HG03066 (cell line): Measurements from ENCODE around the gene PANX1.
A peak's percentile ranks its signal among the peaks of the same experiment; 100 is the strongest.

Experiments used
- ATAC-seq: cut with Tn5 transposase; IDR thresholded peaks from one replicate; pipeline ENCODE4 v1.9.1; 2021; ENCODE audit warnings: low read depth; ENCODE audit not compliant: unreplicated experiment

PANX1 gene

DNA sequence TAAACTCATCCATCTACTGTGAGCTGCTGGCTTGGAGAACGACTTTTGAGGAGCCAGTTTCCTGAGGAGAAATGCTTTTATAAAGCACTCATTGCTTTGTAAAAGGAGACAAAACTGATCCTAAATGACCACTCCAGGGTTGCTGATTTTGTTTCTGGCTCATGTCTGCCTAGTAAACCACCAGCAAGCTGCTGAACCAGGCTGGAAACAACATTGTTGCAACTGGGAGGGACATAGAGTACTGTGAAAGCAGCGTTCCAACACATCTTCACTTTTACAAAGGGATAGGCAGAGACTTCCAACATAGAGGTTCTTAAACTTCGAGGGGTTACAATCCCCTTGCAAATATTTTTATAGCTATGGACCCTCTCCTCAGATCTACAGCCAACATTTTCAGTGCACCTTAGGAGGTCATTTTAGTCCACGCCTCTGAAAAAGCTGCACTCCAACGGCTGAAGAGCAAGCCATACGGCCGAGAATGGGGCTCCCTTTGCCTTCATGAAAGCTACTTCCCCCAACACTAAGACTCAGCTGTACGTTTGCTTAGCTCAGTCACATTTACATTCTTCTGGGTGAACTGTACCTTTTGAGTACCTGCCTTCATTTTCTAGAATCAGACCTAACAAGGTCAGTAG is 54.7 kb downstream of the PANX1 start:
- ATAC-seq, result no peak

DNA sequence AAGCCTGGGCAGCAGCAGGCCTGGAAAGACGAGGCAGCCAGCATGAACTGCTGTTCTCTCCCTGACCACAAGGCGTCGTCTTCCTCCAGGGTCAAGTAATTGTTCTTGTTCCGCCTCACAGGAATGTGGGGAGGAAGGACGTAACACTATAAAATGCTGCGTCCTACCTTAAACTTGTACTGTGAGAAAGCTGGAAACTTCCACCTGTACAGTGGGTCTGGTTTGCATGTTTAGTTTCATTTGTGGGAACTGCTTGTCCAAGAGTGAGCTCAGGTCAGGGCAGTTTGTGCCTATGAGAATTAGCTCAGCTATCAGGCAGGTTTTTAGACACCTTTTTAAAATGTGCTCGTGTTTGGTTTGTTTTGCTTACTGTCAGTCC is 55.2 kb downstream of the PANX1 start:
- peak; percentile 51 for ATAC-seq

DNA sequence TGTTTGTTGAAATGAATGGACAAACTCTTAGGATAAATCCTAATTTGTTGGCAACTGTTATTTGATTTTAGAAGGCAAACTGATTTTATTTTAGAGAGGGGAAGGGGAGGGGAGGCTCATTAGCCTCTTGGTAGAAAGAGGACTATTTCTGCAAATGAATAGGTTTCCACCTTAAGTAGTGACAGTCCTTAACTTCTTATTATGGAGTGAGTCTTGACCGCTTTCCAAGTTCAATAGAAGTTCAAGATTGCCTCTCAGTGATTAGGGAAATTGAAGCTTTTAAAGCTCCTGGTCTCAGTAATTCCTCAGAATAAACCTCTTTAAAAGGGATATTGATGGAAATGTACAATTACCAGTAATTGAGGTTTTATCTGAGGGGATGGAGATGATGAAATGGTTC is 55.7 kb downstream of the PANX1 start:
- ATAC-seq, result no peak

DNA sequence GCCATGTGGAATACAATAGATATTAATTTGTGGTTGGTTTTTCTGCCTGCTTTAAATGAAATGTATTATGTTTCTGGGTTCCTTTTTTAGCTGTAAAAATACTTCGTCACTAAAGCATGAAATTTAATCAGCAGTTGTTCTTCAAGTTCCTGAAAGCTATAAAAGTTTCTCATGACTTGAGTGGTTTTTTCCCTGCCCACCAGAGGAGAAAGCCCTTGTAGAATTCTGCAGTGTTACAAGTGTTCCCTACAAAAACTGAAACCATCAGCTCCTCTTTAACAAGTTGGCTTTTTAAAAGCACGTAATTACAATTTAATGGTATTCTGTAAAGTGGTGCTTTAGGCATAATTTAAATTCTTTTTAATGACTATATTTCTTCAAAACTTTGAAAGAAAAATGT is 56.2 kb downstream of the PANX1 start:
- ATAC-seq, result no peak

DNA sequence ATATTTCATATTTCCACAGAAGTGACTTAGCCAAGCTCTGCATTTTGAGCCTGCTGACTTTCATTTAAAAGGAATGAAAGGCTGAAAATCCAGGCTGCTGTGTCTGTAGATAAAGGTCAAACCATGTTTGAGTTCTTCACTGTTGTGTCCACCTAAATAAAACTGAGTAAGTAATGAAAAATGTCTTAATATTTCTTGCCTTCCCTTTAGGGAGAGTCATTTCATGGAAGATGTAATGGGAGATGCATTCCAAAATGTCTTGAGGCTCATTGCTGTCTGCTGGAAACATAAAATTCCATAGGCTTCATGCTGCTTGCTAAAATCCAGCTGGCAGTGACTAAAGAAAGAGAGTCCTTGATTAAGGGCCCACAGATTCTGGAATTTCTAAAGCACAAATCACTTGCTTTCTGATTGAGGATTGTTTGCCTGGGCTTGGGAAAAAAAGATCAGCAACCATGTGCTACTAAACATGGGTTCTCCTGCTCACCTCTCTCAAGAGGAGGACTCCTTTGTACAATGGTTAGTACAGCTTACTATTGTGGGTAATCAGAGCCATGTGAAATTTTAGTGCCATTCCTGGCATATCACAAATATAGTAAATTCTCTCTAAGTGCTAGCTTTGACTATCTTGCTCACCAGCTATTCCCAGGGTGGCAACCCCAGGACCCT is 56.9 kb downstream of the PANX1 start:
- no peak for ATAC-seq

DNA sequence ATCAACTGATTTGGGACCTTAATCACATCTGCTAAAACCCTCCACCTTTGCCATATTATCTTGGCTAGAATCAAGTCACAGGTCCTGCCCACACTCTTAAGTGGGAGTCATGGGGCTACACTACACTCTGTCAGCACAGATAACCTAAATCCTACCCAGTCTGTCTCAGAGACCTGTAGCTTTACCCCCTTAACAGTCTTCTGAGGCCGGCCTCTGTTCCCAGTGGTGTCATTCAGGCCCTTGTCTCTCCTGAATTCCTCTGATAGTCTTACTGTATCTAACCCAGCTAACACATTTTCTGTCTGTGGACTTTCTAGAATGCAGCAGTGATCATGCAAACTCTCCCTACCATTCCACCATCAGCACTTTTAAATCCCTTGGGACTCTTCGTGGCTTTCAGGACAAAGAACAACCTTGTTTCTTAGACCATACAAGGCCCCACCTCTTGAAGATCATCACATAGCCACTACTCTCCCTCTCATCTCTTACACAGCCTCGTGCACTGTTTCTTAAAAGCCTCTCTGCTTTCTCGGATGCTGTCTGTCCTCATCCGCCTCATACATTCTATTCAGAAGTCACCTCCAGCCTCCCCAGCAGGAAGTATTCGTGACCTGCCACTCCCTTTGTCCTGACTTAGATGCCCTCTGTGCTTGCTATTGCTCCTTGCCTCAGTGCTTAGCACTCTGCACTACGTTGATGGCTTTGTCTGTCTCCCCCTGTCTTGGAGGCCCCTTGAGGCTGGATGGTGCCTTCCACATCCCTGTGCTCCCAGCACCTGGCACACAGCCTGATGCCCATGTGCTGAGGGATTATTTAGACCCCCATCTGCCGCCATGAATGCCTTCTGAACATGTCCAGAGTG is 57.9 kb downstream of the PANX1 start:
- ATAC-seq, result no peak

DNA sequence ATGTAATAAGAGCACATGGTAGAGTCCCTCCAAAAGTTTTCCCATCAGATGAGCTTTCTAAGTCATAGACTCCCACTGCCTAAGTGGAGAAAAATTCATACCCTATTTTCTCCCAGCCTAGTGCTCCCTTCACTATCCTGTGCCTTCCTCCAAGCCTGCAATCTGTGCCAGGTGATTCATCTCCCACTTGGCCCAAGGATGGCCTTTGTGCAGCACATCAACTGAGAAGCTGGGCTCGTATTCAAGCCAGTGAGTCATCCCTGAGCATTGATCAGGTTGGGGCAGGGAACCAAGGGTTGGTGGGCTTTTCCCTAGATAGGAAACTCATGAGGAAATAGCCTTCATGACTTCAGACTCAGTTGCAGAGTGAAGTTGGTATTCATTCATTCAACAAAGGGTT is 64.6 kb downstream of the PANX1 start:
- ATAC-seq, result no peak

DNA sequence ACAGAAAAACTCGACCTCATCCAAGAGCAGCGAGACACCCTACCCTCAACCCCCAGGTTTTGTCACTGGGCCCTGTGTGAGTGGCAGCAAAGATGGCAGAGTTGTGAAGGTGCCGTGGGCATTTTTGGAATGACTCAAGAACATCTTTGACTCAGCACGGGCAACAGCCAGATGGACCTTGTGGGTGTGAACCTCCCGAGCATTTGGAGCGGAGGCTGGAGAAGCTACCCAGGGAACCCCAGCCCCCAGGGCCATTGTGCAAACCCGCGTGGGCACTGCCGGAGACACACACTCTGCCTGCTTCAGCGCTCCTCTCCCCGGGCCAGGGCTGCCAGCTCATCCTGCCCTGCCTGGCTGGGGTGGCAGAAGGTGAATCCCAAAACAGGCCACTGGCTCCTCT is 66.1 kb downstream of the PANX1 start:
- ATAC-seq, result no peak

DNA sequence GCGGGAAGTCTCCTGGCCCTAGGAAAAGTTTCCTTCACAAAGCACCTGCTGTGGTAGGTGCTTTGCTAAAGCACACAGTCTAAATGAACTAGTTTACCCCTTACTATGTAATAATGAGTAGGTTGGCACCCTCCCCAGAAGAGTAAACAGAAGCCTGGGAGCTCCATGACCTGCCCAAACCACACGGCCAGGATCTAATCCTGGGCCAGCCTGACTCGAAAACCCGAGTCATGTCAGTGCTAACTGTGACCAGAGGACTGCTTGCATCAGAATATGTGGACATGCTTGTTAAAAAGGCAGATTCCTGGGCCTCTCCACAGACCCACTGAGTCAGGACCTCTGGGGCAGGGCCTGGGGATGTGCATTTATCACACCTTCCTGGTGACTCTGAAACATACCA is 67.7 kb downstream of the PANX1 start:
- ATAC-seq, result no peak

DNA sequence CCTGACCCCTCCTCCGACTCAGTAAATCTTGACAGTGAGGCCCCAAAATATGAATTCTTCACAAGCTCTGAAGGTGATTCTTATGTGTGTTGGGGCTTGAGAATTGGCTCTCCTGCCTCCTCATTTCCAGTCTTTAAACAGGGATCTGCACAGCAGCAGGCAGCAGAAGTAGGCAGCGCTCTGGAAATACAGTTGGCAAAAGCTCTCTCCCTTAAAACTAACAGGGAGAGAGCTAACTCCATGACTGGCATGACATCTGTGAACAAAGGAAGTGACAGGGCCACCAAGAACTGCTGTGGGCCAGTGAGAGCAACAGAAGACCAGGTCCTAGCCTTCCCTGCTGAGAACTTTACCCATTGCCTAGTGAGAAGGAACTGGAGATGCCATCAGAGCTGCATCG is 70.1 kb downstream of the PANX1 start:
- no peak for ATAC-seq

DNA sequence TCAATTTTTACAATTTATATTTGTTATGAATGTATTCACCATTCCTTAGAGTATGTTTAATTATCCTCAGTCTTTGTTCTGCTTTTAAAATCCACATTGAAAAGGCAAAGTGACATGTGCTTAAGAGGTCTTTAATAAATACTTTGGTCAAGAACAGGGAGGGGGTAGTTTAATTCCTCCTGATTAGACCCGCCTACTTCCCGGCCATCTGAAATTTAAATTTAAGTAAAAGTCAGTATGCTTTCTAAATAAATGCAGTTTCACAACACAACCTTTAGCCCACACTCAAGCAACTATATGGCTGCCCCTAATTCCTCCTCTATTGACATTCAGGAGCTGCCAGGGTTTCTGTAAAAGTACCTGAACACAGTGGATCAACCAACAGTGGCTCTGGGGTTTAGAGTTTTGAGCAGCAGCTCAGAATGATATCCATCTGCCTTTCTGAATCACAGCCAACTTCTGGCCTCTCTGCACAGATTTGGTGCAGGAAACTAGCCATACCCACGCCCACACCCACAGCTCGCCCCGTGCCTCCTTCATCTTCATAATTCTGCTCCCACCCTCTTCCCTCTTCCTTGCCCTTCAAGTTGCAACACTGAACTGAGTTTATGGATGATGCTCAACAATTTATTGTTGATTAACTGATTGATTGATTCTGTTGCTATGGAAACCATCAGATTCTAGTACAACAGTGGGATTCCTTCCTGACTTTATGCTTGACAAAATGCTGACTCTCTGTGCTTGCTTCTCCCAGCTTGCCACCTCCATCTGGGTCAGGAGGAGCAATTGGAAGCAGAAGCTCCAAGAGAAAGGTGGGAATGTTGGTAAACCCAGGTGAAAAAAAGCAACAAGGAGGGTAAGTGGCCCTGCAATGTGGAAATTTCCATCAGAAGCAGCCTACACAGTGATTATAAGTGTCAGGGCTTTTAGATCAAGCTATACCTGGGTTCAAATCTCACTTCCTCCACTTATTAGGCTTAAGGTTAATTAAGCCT is 70.8 kb downstream of the PANX1 start:
- no peak for ATAC-seq

DNA sequence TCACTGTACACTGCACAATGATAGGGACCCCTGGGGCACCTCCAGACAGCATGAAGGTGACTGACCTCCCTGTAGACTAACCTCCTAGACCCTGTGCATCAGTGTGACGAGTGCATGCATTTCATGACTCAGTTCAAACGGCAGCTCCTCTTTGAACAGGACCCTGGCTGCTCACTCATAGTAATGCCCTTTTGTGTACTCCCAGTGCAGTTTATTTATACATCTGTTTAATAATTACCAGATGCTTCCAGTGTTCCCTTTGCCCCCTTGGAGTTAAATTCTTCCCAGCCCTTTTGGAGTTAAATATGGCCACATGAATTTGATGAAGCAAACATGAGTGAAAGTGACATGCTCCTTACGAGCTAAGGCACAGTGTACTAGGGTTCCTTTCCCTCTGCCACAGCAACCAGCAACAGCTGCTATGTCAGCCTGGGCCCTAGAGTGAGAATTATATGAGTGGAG is 72.4 kb downstream of the PANX1 start:
- no peak for ATAC-seq

DNA sequence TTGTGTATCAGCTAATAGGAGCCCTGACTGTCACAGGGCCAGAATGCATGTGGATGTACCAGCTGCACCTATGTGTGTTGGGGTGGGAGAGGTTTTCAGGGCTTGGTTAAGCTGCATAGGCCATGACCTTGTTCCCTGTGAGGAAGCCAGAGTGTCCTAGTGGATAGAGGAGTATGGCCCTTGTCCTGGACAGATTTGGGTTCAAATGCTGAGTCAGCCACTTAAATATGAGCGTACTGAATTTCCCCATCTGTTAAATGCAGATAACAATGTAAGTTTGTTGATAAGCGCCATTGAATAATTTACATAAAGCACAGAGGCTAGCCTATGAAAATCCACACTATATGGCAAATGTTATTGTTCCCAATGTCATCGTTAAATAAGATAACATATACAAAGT is 74.4 kb downstream of the PANX1 start:
- ATAC-seq, result no peak

DNA sequence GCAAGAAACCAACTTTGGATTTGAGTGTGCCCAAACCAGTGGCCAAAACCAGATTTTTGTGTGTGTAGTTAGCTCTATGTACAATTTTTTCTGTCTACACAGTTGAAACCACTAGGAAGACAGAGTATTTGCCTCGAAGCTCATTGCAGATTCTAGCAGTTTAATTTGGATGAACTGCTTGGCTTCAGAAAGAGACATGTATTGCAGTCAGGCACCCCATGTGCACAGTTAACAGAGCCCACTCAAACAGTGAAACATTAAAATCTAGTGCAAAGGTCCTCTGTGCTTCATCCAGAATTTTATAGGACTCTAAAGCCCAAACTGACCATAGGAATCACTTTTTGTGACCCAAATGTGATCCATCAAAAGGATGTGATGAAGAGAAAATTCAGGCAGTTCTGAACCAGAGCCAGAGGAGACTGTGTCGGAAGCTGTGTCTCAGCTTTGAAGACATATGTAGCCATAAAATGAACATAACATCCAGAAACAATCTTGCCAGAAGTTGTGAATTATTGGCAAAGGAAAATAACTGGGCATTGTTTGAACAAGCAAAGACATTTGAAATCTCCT is 82.7 kb downstream of the PANX1 start:
- no peak for ATAC-seq

DNA sequence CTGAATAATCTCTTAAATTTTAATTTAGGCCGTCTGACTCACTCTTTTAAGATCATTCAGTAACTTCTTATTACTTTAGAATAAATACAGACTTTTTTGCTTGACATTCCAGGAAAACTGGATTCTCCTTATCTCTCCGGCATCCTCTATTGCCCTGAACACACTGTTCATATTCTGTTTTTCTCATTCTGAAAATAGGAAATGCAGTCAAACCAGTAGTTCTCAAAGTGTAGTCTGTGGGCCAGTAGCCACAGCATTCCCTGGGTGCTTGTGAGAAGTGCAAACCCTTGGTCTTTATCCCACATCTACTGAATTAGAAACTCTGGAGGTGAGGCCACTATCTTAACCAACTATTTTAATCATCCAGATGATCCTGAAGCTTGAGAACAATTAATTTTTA is 84.3 kb downstream of the PANX1 start:
- no peak for ATAC-seq

DNA sequence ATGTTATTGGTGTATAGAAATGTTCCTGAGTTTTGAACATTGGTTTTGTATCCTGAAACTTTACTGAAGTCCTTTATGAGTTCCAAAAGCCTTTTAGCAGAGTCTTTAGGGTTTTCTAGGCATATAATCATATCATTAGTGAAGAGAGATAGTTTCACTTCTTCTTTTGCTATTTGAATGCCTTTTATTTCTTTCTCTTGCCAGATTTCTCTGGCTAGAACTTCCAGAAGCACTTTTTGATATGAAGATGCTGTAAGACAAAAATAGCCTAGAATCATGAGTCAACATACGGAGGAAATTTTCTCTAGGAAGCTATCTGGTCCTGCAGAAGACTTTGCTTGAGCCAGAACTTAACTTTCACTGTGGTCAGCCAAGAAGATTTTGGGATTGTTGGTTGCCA is 89.1 kb downstream of the PANX1 start:
- ATAC-seq, result no peak

DNA sequence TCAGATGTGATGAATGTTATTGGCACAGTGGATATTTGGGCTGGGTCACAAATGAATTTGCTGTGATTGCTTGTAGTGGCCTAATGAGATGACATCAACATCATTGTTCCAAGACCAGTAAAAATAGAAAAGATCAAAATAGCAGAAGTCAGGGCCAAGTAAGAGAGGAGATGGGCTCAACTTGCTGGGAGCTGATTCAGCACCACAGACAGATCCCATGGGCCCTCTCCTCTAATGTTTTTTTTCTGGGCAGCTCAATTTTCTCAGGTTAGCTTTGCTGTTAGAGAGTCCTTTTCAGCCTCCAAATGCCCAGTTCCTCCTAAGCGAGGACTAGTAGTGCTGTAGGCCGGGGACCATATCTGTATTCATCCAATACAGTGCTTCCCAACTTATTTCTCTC is 89.7 kb downstream of the PANX1 start:
- ATAC-seq, result no peak

DNA sequence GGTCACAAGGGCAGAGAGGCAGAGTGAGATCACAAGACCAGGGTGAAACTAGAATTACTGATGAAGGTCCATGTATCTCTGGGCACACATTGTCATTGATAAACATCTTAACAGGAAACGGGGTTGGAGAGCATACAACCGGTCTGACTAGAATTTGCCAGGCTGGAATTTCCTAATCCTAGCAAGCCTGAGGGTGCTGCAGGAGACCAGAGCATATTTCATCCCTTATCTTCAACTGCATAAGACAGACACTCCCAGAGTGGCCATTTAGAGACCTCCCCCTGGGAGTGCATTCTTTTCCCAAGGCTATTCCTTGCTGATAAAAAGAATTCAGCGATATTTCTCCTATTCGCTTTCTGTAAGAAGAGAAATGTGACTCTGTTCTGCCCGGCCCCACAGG is 91.1 kb downstream of the PANX1 start:
- ATAC-seq, result no peak

DNA sequence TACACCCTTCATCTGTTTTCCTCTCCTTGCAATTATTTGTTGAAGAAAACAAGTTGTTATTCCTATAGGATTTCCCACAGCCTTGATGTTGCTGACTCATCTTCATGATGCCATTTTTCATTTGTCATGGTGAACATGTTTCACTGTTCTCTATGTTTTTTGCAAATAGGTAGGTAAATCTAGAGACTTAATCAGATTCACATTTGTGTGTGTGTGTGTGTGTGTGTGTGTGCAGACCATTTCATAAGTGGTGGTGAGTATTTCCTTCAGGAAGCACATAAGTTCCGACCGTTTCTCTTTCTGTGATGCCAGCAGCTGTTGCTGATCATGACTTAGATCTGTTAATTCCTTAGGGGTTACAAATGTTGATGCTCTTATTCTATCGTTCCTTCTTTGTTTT is 95.4 kb downstream of the PANX1 start:
- ATAC-seq, result no peak
